ENCODE measurements around the gene SEC31A. TPM values are rescaled to one million over a fixed set of nuclear protein-coding genes. Genes with fewer than 3 reads are reported as not detected.
A peak's percentile ranks its signal among the peaks of the same experiment; 100 is the strongest.

The SEC31A gene
- polyA plus RNA-seq, 3 donors, result 74.8 to 120 (median 107) TPM

GRCh38 chr4:82906469-82906868, 15.5 kb upstream of the SEC31A start:
- H3K9me3 ChIP-seq (replicated peaks in 1 of 2; ENCODE audit: control insufficient read depth in 1 of 2, insufficient read depth in 1 of 2, low read length in 2 of 2), result no peaks in the 10 kb centered on the region
- Mint-ChIP-seq H3K27ac (no peak overlapping the region), H3K4me1 (peaks cover 11% of the 10 kb centered on the region), H3K36me3 (peaks cover 16 to 19% of the 10 kb centered on the region in 2 donors), H3K9me3 (no peaks in the 10 kb centered on the region), H3K27me3 (ENCODE audit: low read depth in 3 of 3) (no peaks in the 10 kb centered on the region), H3K4me3 (no peak overlapping the region)
- no peak overlapping the region for H3K27ac ChIP-seq (ENCODE audit: low read depth in 1 of 2, low read length in 2 of 2)
- peaks cover 7 to 27% of the 10 kb centered on the region in 2 donors for H3K36me3 ChIP-seq (replicated peaks in 1 of 2; ENCODE audit: control insufficient read depth in 1 of 2, insufficient read depth in 2 of 2, low read length in 2 of 2)
- H3K9ac ChIP-seq (ENCODE audit: insufficient read depth, low read length, poor library complexity, severe bottlenecking), result no peak overlapping the region
- H2AFZ ChIP-seq (ENCODE audit: insufficient read depth, low read depth, low read length, poor library complexity, severe bottlenecking), result no peak overlapping the region
- no CpG with 5 or more reads among the region's 3 CpGs for WGBS (ENCODE audit: insufficient coverage)
- H3K4me2 ChIP-seq (replicated peaks; ENCODE audit: extremely low read depth, low read length, poor library complexity, severe bottlenecking), result no peak overlapping the region
- peaks cover 21% of the 10 kb centered on the region for H3K79me2 ChIP-seq (ENCODE audit: insufficient read depth, low read length)
- DNase-seq, result no peak
- H3K4me1 ChIP-seq (ENCODE audit: control insufficient read depth in 1 of 2, insufficient read depth in 2 of 2, low read length in 2 of 2), result peaks cover 3 to 12% of the 10 kb centered on the region in 2 donors
- H3K27me3 ChIP-seq (ENCODE audit: control insufficient read depth in 2 of 2, insufficient read depth in 2 of 2, low read length in 2 of 2), result no peaks in the 10 kb centered on the region
- no peak for TF ChIP-seq CTCF (IDR thresholded peaks at IDR 0.05)
- intact Hi-C loops (cut with micrococcal nuclease), result loop anchor here (10.0 kb wide), 2 partner anchors 52 to 472 kb away; partner anchors contain the start of genes ENOPH1 (in 1 of the 2) and HNRNPDL (in 1 of the 2)
- no peaks in the 10 kb centered on the region for H4K20me1 ChIP-seq (ENCODE audit: insufficient read depth, low read length)
- no peak overlapping the region for H3K4me3 ChIP-seq (replicated peaks in 1 of 3; ENCODE audit: low read depth in 2 of 3, low read length in 3 of 3)

- Mint-ChIP-seq H3K36me3 (peaks cover 9 to 14% of the 10 kb centered on the region in 2 donors), H3K27me3 (ENCODE audit: low read depth in 3 of 3) (no peaks in the 10 kb centered on the region), H3K4me1 (peaks cover 11% of the 10 kb centered on the region), H3K4me3 (no peak overlapping the region), H3K27ac (peak overlapping the region in 4 of 7 donors; percentile 23 to 80 (median 48)), H3K9me3 (no peaks in the 10 kb centered on the region)
- TF ChIP-seq CTCF (IDR thresholded peaks at IDR 0.05), result no peak
- Histone ChIP-seq H3K27me3 (ENCODE audit: control insufficient read depth in 2 of 2, insufficient read depth in 2 of 2, low read length in 2 of 2) (no peaks in the 10 kb centered on the region), H3K9me3 (replicated peaks in 1 of 2; ENCODE audit: control insufficient read depth in 1 of 2, insufficient read depth in 1 of 2, low read length in 2 of 2) (no peaks in the 10 kb centered on the region), H2AFZ (ENCODE audit: insufficient read depth, low read depth, low read length, poor library complexity, severe bottlenecking) (no peak overlapping the region), H4K20me1 (ENCODE audit: insufficient read depth, low read length) (peaks cover under 1% of the 10 kb centered on the region), H3K4me1 (ENCODE audit: control insufficient read depth in 1 of 2, insufficient read depth in 2 of 2, low read length in 2 of 2) (peaks cover 3 to 15% of the 10 kb centered on the region in 2 donors), H3K79me2 (ENCODE audit: insufficient read depth, low read length) (peaks cover 21% of the 10 kb centered on the region), H3K36me3 (replicated peaks in 1 of 2; ENCODE audit: control insufficient read depth in 1 of 2, insufficient read depth in 2 of 2, low read length in 2 of 2) (peaks cover 7 to 25% of the 10 kb centered on the region in 2 donors), H3K27ac (ENCODE audit: low read depth in 1 of 2, low read length in 2 of 2) (no peak overlapping the region), H3K4me3 (replicated peaks in 1 of 3; ENCODE audit: low read depth in 2 of 3, low read length in 3 of 3) (no peak overlapping the region), H3K4me2 (replicated peaks; ENCODE audit: extremely low read depth, low read length, poor library complexity, severe bottlenecking) (no peak overlapping the region), H3K9ac (ENCODE audit: insufficient read depth, low read length, poor library complexity, severe bottlenecking) (no peak overlapping the region)
- peak; percentile 38 to 77 (median 42) for DNase-seq
- intact Hi-C loops (cut with micrococcal nuclease), result loop anchor here (10.0 kb wide), 2 partner anchors 50 to 470 kb away; partner anchors contain the start of genes ENOPH1 (in 1 of the 2) and HNRNPDL (in 1 of the 2)
- WGBS (ENCODE audit: insufficient coverage), result no CpG with 5 or more reads among the region's 2 CpGs
These were observed 14.3 kb upstream of the SEC31A start for GRCh38 chr4:82905205-82905604.

Measured in CD14-positive monocyte (primary cell).